GM18511 (cell line): ENCODE measurements around the gene SREBF2.
A peak's percentile ranks its signal among the peaks of the same experiment; 100 is the strongest.

Experiments used
- ATAC-seq: cut with Tn5 transposase; IDR thresholded peaks from one replicate; pipeline ENCODE4 v1.9.1; 2021; ENCODE audit warnings: mild to moderate bottlenecking, moderate library complexity; ENCODE audit not compliant: unreplicated experiment

SREBF2 gene

GRCh38 chr22:41832553-41833368, at the start of gene SREBF2:
SREBF2 (plus strand) TSS chr22:41833105; CDS start chr22:41833271, 166 bp downstream.
- ATAC-seq, result peak; percentile 92

- ATAC-seq, result no peak
Observed at GRCh38 chr22:41787331-41787730, 45.6 kb upstream of the SREBF2 start.

GRCh38 chr22:41793871-41794270, 39.0 kb upstream of the SREBF2 start:
- ATAC-seq, result no peak

- no peak for ATAC-seq
Observed at GRCh38 chr22:41798736-41799135, 34.2 kb upstream of the SREBF2 start.

- ATAC-seq, result peak; percentile 36
Observed at GRCh38 chr22:41799486-41800347, 33.2 kb upstream of the SREBF2 start.

GRCh38 chr22:41800348-41801146, 32.4 kb upstream of the SREBF2 start, which contains the start of gene CCDC134:
CCDC134 (plus strand) TSS chr22:41800679; CDS start chr22:41808891, 8,212 bp downstream.
- ATAC-seq, result peak; percentile 91

- ATAC-seq, result no peak
Observed at GRCh38 chr22:41801147-41801819, 31.6 kb upstream of the SREBF2 start.

GRCh38 chr22:41801886-41802285, 31.0 kb upstream of the SREBF2 start:
- no peak for ATAC-seq

GRCh38 chr22:41805639-41806038, 27.3 kb upstream of the SREBF2 start:
- ATAC-seq, result no peak

- no peak for ATAC-seq
Observed at GRCh38 chr22:41808400-41808799, 24.5 kb upstream of the SREBF2 start.

- no peak for ATAC-seq
Observed at GRCh38 chr22:41810022-41810421, 22.9 kb upstream of the SREBF2 start.

- ATAC-seq, result no peak
Observed at GRCh38 chr22:41812805-41813545, 19.9 kb upstream of the SREBF2 start.

- ATAC-seq, result no peak
Observed at GRCh38 chr22:41813726-41814410, 19.0 kb upstream of the SREBF2 start.

- ATAC-seq, result no peak
Observed at GRCh38 chr22:41815716-41816115, 17.2 kb upstream of the SREBF2 start.

GRCh38 chr22:41816241-41816640, 16.7 kb upstream of the SREBF2 start:
- no peak for ATAC-seq

- ATAC-seq, result no peak
Observed at GRCh38 chr22:41816871-41817270, 16.0 kb upstream of the SREBF2 start.

GRCh38 chr22:41818011-41818410, 14.9 kb upstream of the SREBF2 start:
- ATAC-seq, result no peak

- ATAC-seq, result no peak
Observed at GRCh38 chr22:41818596-41818995, 14.3 kb upstream of the SREBF2 start.

GRCh38 chr22:41819257-41819656, 13.6 kb upstream of the SREBF2 start:
- ATAC-seq, result no peak
